G401.6 (cell line): ENCODE results near the gene FBXL16.

Source experiments
- FAIRE-seq: peaks from 2 replicates; lab custom pipeline; 2012; peaks lifted over from hg19 to GRCh38; lab: Jason Lieb, UNC

Gene FBXL16

DNA sequence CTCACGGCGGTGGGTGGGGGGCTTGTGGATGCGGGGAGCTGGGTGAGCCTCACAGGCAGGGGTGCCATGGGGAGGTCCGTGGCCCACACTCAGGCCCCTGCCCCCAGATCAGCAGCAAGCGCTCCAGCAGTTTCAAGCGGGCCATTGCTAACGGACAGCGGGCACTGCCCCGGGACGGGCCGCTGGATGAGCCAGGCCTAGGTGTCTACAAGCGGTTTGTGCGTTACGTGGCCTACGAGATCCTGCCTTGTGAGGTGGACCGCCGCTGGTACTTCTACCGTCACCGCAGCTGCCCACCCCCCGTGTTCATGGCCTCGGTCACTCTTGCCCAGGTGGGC lies 29.1 kb downstream of the FBXL16 start:
- FAIRE-seq = no peak

- no peak for FAIRE-seq
Observed at GRCh38 chr16:675884-676564, 29.6 kb downstream of the FBXL16 start.

DNA sequence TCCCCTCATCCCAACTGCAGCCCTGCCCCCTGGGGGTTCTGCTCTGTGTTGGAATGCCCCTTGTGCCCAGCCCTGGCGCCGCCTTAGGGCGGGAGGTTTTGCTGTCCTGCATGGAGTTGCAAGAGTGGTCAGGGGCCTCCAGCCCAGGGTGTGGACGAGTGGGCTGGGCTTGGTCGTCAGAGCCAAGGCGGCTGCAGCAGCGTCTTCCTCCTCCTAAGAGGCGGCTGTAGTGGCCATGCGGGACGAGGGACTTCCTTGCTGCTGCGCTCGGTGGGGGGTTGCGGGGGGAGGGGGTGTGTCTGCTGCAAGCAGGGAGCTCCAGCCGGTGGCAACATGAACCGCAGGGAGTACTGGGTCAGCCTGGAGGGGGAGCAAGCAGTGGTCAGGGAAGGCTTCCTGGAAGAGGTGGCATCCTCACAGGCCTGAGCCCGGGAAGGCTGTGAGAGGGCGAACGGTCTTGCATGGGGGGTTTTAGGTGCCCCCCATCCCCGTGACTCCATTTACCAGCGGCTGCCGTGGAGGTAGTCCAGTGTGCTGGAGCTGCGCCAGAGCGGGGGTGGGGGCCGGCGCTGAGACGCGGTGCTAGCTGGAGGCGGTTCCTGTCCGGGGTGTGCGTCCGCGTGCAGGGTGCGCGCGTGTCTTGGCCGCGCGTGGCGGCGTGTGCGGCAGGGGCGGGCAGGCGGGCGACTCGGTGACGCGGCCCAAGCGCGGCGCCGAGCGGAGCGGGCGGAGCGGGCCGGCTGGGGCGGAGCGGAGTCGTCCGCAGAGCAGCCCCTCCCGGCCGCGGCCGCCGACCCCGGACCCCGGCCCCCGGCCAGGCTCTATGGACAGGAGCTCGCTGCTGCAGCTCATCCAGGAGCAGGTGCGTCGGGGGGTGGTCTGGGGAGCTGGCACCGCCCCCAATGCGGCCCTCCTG lies 30.4 kb downstream of the FBXL16 start, which contains the start of gene RHBDL1:
Gene RHBDL1, plus strand, starts transcription at position 704 of the 916 bp plus-strand sequence. Its CDS starts 120 bp downstream, at position 824.
- FAIRE-seq = no peak

DNA sequence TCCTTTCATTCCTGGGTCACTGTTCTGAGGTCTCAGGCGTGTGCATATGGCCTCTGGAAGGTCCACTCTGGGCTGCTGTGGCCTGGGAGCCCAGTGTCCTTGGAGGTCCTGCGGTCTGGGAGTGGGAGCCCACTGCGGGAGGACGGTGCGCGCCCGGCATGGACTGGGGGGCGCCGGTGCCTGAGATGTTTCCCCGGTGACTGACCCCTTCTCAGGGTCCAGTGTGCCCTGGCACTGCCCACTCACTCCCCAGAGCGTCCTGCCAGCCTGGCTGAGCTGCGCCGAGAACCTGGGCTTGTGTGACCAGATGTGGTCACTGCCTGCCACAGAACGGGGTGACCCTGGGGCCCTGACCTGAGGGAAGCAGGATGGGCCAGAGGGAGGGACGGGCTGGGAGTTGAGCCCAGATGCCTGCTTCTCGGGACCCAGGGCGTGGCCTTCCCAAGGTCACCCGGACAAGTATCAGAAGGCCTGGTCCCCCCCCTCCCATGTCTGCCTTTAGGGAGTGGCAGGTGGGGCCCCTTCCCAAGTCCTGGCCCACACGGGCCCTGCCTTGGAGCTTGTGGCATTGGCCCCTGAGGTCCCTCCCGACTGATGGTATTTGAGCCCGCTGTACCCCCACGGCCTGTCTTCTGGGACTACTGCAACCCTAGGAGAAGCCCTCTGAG lies 31.3 kb downstream of the FBXL16 start:
- FAIRE-seq = no peak

DNA sequence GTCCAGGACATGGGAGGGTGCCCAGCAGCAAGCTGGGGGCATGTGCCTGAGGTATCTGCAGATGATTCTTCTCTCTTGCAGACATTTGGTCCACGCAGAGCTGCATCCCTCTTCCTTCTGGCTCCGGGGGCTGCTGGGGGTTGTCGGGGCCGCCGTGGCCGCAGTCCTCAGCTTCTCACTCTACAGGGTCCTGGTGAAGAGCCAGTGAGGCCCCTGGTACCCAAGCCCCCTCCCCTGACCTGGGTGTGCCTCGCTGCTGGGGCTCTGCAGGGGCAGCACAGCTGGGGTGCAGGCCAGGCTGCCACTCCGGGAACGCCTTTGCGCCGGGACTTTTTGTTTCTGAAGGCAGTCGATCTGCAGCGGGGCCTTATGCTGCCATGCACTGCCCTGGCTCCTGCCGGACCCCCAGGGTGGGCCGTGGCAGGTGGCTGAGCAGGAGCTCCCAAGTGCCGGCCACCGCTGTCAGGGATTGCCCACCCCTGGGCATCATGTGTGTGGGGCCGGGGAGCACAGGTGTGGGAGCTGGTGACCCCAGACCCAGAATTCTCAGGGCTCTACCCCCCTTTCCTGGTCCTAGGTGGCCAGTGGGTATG lies 32.1 kb downstream of the FBXL16 start:
- no peak for FAIRE-seq

DNA sequence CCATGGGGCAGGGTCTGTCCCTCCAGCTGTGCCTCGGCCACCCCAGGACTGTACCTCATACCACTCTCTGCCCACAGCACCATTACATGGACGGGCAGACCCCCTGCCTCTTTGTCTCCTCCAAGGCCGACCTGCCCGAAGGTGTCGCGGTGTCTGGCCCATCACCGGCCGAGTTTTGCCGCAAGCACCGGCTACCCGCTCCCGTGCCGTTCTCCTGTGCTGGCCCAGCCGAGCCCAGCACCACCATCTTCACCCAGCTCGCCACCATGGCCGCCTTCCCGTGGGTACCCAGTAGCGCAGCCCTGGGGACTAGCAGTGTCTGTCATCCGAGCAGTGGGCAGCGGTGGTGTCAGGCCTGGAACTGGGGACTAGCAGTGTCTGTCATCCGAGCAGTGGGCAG lies 32.8 kb downstream of the FBXL16 start:
- FAIRE-seq = no peak

- FAIRE-seq = no peak
Observed at GRCh38 chr16:672371-672770, 33.2 kb downstream of the FBXL16 start.

- FAIRE-seq = no peak
Observed at GRCh38 chr16:671353-672131, 34.1 kb downstream of the FBXL16 start.

- FAIRE-seq = no peak
Observed at GRCh38 chr16:670485-671352, 34.9 kb downstream of the FBXL16 start.

- no peak for FAIRE-seq
Observed at GRCh38 chr16:669666-670065, 35.9 kb downstream of the FBXL16 start.

- no peak for FAIRE-seq
Observed at GRCh38 chr16:668519-669171, 37.0 kb downstream of the FBXL16 start.

DNA sequence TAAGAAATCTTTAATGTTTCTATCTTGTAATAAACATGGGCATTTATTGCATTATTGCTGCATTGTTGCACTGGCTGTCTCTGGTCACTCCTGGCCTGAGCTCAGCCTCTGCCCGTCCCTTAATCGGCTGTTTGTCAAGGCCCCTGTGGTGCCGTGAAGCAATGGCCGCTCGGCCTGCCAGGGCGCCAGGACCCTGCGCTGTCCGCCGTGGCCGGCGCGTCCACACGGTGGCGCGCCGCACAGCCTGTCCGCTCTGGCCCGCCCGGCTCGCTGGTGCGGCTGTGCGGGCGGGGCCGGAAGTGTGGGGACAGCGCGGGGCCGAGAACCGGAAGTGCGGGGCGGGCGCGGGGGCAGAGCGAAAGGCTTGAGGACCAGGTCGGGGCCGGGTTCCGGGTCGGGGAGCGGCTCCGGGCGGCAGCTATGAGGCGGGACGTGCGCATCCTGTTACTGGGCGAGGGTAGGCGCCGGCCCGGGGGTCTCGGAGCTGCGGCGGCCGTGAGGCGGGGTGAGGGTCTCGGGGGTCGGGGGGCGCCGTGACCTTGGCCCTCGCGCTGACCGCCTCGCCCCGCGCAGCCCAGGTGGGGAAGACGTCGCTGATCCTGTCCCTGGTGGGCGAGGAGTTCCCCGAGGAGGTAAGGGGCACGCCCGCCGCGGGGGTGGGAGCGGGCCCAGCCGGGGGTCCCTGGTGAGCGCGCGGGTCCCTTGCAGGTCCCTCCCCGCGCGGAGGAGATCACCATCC lies 37.7 kb downstream of the FBXL16 start, which contains the start of gene RHOT2:
Gene RHOT2, plus strand, starts transcription at position 353 of the 739 bp plus-strand sequence. Its CDS starts 68 bp downstream, at position 421.
- no peak for FAIRE-seq

DNA sequence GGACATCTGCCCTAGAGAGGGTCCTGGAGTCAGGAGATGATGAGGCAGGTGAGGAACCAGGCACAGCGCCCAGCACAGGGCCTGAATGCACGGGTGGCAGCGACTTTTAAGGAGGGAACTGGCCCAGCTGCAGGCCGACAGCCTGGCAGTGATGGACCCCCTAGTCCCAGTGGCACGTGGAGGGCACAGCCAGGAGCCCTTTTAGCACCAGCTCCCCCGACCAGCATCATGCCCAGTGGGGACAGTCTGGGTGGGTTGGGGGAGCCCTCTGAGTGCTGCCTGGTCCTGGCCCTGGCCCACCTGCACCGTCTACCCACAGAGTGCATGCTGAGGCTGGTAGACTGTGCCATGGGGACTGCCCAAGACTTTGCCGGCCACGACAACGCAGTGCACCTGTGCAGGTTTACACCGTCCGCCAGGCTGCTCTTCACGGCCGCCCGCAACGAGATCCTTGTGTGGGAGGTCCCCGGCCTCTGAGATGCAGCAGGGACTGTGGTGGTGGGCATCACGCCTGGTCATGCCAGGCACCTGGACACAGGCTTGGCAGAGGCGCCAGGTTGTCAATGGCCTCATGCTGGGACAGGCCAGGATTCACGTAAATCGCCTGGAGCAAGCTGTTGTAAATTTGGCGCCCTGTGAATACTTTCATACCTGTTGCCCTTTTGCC lies 38.4 kb downstream of the FBXL16 start:
- FAIRE-seq = no peak

- FAIRE-seq = no peak
Observed at GRCh38 chr16:666572-666971, 39.0 kb downstream of the FBXL16 start.

DNA sequence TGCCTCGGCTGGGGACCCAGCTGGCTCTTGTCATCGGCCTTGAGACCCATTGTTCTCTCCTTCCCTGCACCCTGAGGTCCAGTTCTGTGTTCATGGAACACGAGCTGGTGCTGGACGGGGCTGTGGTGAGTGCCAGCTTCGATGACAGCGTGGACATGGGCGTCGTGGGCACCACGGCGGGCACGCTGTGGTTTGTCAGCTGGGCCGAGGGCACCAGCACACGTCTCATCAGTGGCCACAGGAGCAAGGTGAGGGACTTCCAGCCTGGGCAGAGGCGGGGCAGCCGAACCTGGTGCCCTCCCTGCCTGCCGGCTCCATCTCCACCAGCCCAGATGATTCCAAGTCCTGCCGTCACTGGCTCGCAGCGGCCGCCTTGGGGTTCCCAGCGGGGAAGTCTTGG lies 43.0 kb downstream of the FBXL16 start:
- FAIRE-seq = no peak

- no peak for FAIRE-seq
Observed at GRCh38 chr16:662095-662494, 43.5 kb downstream of the FBXL16 start.

DNA sequence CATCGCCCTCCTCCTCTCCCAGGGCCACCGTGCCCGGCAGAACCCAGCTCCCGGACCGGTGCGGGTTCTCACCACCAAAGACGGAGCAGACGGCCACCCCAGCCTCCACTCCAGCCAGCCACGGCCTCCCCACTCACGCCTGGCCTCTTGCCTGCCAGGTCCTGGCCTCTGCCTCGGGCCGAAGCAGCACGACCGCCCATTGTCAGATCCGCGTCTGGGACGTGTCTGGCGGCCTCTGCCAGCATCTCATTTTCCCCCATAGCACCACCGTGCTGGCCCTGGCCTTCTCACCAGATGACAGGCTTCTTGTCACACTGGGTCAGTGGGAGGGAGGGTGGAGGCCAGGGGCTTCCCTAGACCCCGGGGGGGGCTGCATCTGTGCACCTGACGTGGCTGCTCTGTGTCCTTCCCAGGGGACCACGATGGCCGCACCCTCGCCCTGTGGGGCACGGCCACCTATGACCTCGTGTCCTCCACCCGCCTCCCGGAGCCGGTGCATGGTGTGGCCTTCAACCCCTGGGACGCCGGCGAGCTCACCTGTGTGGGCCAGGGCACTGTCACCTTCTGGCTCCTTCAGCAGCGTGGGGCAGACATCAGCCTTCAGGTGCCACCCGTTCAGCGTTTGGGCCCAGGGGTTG lies 44.3 kb downstream of the FBXL16 start:
- FAIRE-seq = no peak

GRCh38 chr16:660459-661183 lies 45.0 kb downstream of the FBXL16 start:
- FAIRE-seq = no peak
